ENCODE data around the gene C1QB. TPM values are rescaled to one million over a fixed set of nuclear protein-coding genes. Genes with fewer than 3 reads are reported as not detected.

The C1QB gene
- total and polyA plus RNA-seq, 2 of the 4 experiments (the other 2 are of a cell fraction), result not detected

- Histone ChIP-seq H3K9me3 (ENCODE audit: control insufficient read depth, insufficient read depth, low read length) (no peaks in the 10 kb centered on the region), H4K8ac (ENCODE audit: low read depth in 2 of 2, low read length in 2 of 2) (no peak overlapping the region), H3K23ac (ENCODE audit: low read depth, low read length) (no peak overlapping the region), H3K27me3 (ENCODE audit: control insufficient read depth, insufficient read depth, low read length) (peaks cover 65% of the 10 kb centered on the region), H3K79me1 (ENCODE audit: low read depth in 1 of 2, low read length in 2 of 2) (no peaks in the 10 kb centered on the region), H2BK5ac (ENCODE audit: low read depth, low read length, poor library complexity, severe bottlenecking) (no peak overlapping the region), H2AFZ (replicated peaks; ENCODE audit: low read length, poor library complexity) (no peak overlapping the region), H3K27ac (ENCODE audit: insufficient read depth, low read length) (no peak overlapping the region), H2BK20ac (ENCODE audit: low read depth, low read length) (no peak overlapping the region), H4K91ac (ENCODE audit: insufficient read depth, low read depth, low read length) (no peak overlapping the region), H3K4me2 (ENCODE audit: low read depth, low read length) (no peak overlapping the region), H2BK15ac (ENCODE audit: low read depth, low read length) (no peak overlapping the region), H3K9ac (ENCODE audit: low read depth, low read length) (no peak overlapping the region), H2BK120ac (ENCODE audit: low read depth, low read length) (no peak overlapping the region), H3K56ac (ENCODE audit: extremely low read depth, insufficient read depth, low read length) (no peak overlapping the region), H3K4me3 (ENCODE audit: insufficient read depth, low read depth, low read length) (no peak overlapping the region), H3K14ac (replicated peaks; ENCODE audit: low read depth, low read length) (no peak overlapping the region), H3K4me1 (ENCODE audit: control insufficient read depth, insufficient read depth, low read length) (no peaks in the 10 kb centered on the region), H2AK5ac (ENCODE audit: low read depth, low read length) (no peak overlapping the region), H3K9me1 (ENCODE audit: insufficient read depth, low read length) (no peaks in the 10 kb centered on the region; the same call in 1 of the 2 replicates), H2AK9ac (replicated peaks; ENCODE audit: low read depth, low read length, poor library complexity) (no peak overlapping the region), H4K5ac (ENCODE audit: low read depth, low read length) (no peak overlapping the region), H3K4ac (ENCODE audit: low read depth, low read length) (no peak overlapping the region), H3K36me3 (ENCODE audit: control insufficient read depth, insufficient read depth, low read length) (no peaks in the 10 kb centered on the region), H4K20me1 (ENCODE audit: insufficient read depth, low read length) (peaks cover 3% of the 10 kb centered on the region; the same call in 1 of the 2 replicates), H3K18ac (ENCODE audit: low read depth, low read length) (no peak overlapping the region)
- in situ Hi-C loops (cut with MboI; ENCODE audit: low sequenced_read_pairs) (no loop called here), dilution Hi-C loops (cut with HindIII; ENCODE audit: low sequenced_read_pairs, unreplicated experiment) (no loop called here), intact Hi-C loops (cut with micrococcal nuclease) (no loop called here)
- CTCF ChIA-PET, result no interaction called here
- DNase-seq, result no peak
- TF ChIP-seq MAFK (IDR thresholded peaks at IDR 0.05; ENCODE audit: low read depth, low read length) (no peak), SMC3 (IDR thresholded peaks at IDR 0.05; ENCODE audit: low read depth, low read length) (no peak), CEBPB (IDR thresholded peaks at IDR 0.05; ENCODE audit: low read depth, low read length) (no peak), CHD1 (IDR thresholded peaks at IDR 0.05; ENCODE audit: low read depth, low read length) (no peak), POLR2A (IDR thresholded peaks at IDR 0.05; ENCODE audit: low read depth, low read length) (no peak), BHLHE40 (IDR thresholded peaks at IDR 0.05; ENCODE audit: low read depth, low read length) (no peak), FOS (IDR thresholded peaks at IDR 0.05; ENCODE audit: low read depth, low read length) (no peak), CTCF (conservative IDR thresholded peaks at IDR 0.05; ENCODE audit: low read depth, low read length) (no peak), MAZ (IDR thresholded peaks at IDR 0.05; ENCODE audit: borderline replicate concordance, low read depth, low read length) (no peak), RFX5 (IDR thresholded peaks at IDR 0.05; ENCODE audit: low read depth, low read length) (no peak)
- WGBS, 2 experiments (ENCODE audit: extremely low coverage in 2 of 2, insufficient read length in 1 of 2), result 40% methylated on average over 2 of the region's 4 CpGs; no CpG with 5 or more reads in 1 of the 2 experiments
- no peak for ATAC-seq (ENCODE audit: low read depth)
- BruUV-seq (replicated peaks), result no TSS peak
- POLR2A ChIA-PET (ENCODE audit: unreplicated experiment), result no interaction called here
Measured at GRCh38 chr1:22621761-22622160, 31.3 kb upstream of the C1QB start.
